Upper lobe of left lung (tissue), 6 donors: ENCODE results near the gene AASS. TPM values are rescaled to one million over a fixed set of nuclear protein-coding genes. Genes with fewer than 3 reads are reported as not detected.
"Not testable (repeated sequence)": the region's sequence is repeated elsewhere in the genome, so short reads cannot be mapped to it uniquely, and the experiment has no call there.

Experiments
- ATAC-seq, 2 donors: fragments of 200-7000 bp; cut with Tn5 transposase; one replicate each; pipeline ENCODE4 v1.9.1; 2022; ENCODE audit warnings: mild to moderate bottlenecking in 2 of 2, moderate library complexity in 2 of 2; ENCODE audit not compliant: low FRiP score in 2 of 2
- DNase-seq, 2 donors: peaks; one replicate each; pipeline ENCODE4 v3.0.0-alpha.2; 2019 to 2020
- H3K27ac ChIP-seq, 4 donors: fragments of 200-600 bp; sonication (generic); one replicate each; pipeline ENCODE4 v1.5.1; 2016 to 2019
- H3K27me3 ChIP-seq, 4 donors: fragments of 200-600 bp; sonication (generic); one replicate each; pipeline ENCODE4 v1.5.1; 2017 to 2019
- H3K36me3 ChIP-seq, 4 donors: fragments of 200-600 bp; sonication (generic); one replicate each; pipeline ENCODE4 v1.5.1; 2016 to 2019
- H3K4me1 ChIP-seq, 4 donors: fragments of 200-600 bp; sonication (generic); one replicate each; pipeline ENCODE4 v1.5.1; 2018 to 2019
- H3K4me3 ChIP-seq, 4 donors: fragments of 200-600 bp; sonication (generic); one replicate each; pipeline ENCODE4 v1.5.1; 2017 to 2019; ENCODE audit warnings: mild to moderate bottlenecking in 2 of 4, moderate library complexity in 1 of 4
- H3K9me3 ChIP-seq, 4 donors: fragments of 200-600 bp; sonication (generic); one replicate each; pipeline ENCODE4 v1.5.1; 2018 to 2019
- EP300 ChIP-seq, 4 donors: sonication (generic); formaldehyde crosslinking; IDR thresholded peaks; one replicate each; pipeline ENCODE4 v1.5.1; 2017; ENCODE audit warnings: antibody characterized with exemption in 4 of 4, control low read depth in 2 of 4
- POLR2A ChIP-seq, 4 donors: fragments of 450-650 bp; IDR thresholded peaks; one replicate each; pipeline ENCODE4 v1.5.1; 2016 to 2017; ENCODE audit warnings: antibody characterized with exemption in 4 of 4, mild to moderate bottlenecking in 2 of 4
- POLR2AphosphoS5 ChIP-seq, 2 donors: sonication (generic); formaldehyde crosslinking; IDR thresholded peaks; one replicate each; pipeline ENCODE4 v1.5.1; 2017; ENCODE audit warnings: antibody characterized with exemption in 2 of 2
- WGBS, 2 donors: methylation state at CpG; one replicate each; pipeline ENCODE4 v1.1.5; 2017 to 2018; 5-methylcytosine and 5-hydroxymethylcytosine counted together
- total RNA-seq, 6 donors: library from RNA; depleted of rRNA in 4 of 6; stranded (reverse); fragments of >200 nt in 4 of 6; gene quantifications; one replicate each; pipeline versions ENCODE4 v1.1.0 to v1.2.1, GENCODE V29; 2016 to 2021
- TF ChIP-seq, protein P1 (sequence below), 6 experiments: fragments of 450-650 bp in 4 of 6; fragments of 200-600 bp in 2 of 6; sonication (generic) in 2 of 6; IDR thresholded peaks; one replicate each; pipeline ENCODE4 v1.5.1; 2016 to 2019; ENCODE audit warnings: antibody characterized with exemption in 6 of 6
- donor health status: DM: no; HTN: no; CAD: no; lungs with moderate emphysema.
- donor health status: DM: no; HTN: yes; CAD: no; lungs with severe emphysema.

AASS gene
- total RNA-seq, 6 donors from 2014 or later: 26.3 to 122 (median 42.8) TPM

DNA sequence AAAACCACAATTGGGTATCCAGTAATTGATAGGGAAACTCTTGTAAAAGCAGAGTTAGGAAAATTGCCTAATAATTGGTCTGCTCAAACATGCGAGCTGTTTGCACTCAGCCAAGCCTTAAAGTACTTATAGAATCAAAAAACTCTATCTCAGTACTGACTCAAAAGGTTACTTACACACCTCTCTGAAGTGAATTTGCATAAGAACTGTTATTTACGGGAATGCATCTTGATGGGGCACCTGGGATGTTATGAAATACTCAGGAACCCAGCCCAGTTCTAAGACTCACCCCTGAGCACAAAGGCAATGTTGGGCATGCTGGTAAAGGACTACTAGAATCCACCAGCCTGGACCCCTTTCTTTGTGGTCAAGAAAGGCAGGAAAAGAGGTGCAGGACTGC lies 28.1 kb upstream of the AASS start:
- peak in 1 of 2 donors; percentile 29 for TF ChIP-seq POLR2AphosphoS5 (IDR thresholded peaks at IDR 0.05)
- peak in 1 of 4 donors; percentile 49 for TF ChIP-seq EP300 (IDR thresholded peaks at IDR 0.05)
- peak overlapping the region in 1 of 4 donors; percentile 43 for H3K27ac ChIP-seq
- WGBS, 2 donors: 56 to 71% methylated on average over 2 of the region's 2 CpGs

DNA sequence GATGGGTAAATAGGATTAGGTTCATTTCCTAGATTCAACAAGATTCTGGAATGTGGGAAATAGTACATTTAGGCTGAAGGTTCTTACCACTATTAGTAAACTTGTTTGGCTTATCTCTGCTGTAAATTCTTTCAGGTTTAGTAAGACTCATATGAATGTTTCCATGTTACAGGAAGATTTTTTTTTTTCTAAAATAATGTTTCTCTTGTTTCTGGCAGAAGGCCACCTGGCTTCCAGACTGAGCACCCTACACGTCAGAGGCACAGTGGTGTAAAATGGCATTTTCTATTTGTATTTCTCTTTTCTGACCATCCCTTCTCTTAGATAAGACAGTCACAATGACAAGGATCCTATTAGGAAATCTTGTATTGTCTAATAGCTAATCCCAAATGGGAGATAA lies 22.7 kb upstream of the AASS start:
- TF ChIP-seq, protein P1, sequence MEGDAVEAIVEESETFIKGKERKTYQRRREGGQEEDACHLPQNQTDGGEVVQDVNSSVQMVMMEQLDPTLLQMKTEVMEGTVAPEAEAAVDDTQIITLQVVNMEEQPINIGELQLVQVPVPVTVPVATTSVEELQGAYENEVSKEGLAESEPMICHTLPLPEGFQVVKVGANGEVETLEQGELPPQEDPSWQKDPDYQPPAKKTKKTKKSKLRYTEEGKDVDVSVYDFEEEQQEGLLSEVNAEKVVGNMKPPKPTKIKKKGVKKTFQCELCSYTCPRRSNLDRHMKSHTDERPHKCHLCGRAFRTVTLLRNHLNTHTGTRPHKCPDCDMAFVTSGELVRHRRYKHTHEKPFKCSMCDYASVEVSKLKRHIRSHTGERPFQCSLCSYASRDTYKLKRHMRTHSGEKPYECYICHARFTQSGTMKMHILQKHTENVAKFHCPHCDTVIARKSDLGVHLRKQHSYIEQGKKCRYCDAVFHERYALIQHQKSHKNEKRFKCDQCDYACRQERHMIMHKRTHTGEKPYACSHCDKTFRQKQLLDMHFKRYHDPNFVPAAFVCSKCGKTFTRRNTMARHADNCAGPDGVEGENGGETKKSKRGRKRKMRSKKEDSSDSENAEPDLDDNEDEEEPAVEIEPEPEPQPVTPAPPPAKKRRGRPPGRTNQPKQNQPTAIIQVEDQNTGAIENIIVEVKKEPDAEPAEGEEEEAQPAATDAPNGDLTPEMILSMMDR (IDR thresholded peaks at IDR 0.05): no peak
- TF ChIP-seq EP300 (IDR thresholded peaks at IDR 0.05) (no peak), POLR2A (IDR thresholded peaks at IDR 0.05) (no peak), POLR2AphosphoS5 (IDR thresholded peaks at IDR 0.05) (no peak)
- Histone ChIP-seq H3K4me3 (no peak overlapping the region), H3K27me3 (no peaks in the 10 kb centered on the region), H3K36me3 (no peaks in the 10 kb centered on the region), H3K9me3 (no peaks in the 10 kb centered on the region), H3K27ac (no peak overlapping the region), H3K4me1 (no peaks in the 10 kb centered on the region)
- DNase-seq (no peak), ATAC-seq (no peak)
- 30 to 34% methylated on average over 1 of the region's 1 CpG for WGBS, 2 donors

More for the DNA sequence above, 28.1 kb upstream of the AASS start:
- not testable (repeated sequence) for H3K4me1 ChIP-seq, ATAC-seq, H3K9me3 ChIP-seq, H3K36me3 ChIP-seq, H3K4me3 ChIP-seq, H3K27me3 ChIP-seq
- peak in 1 of 2 donors; percentile 38 for DNase-seq

DNA sequence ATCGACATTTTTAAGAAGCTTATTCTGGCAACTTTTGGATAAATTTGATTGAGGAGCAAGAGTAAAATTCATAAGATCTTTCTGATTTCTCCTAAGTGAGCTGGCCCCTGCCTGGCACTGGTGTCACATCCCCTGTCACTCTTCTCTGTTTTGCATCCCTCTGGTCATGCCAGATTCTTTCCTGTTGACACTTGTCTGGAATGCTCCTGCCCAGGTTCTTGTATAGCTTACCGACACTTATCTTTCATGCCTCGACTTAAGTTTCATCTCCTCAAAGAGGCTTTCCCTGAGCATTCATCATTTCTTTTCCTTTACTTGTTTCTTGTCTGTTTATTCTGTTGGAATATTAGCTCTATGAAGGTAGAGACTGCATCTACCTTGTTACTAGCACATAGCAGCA lies 22.2 kb upstream of the AASS start:
- ATAC-seq: no peak
- no peak for DNase-seq
- H3K4me3 ChIP-seq: no peak overlapping the region
- no peaks in the 10 kb centered on the region for H3K27me3 ChIP-seq
- no peak overlapping the region for H3K27ac ChIP-seq
- no peaks in the 10 kb centered on the region for H3K4me1 ChIP-seq
- 72 to 74% methylated on average over 3 of the region's 3 CpGs for WGBS, 2 donors
- H3K36me3 ChIP-seq: no peaks in the 10 kb centered on the region
- TF ChIP-seq, protein P1 (IDR thresholded peaks at IDR 0.05): no peak
- TF ChIP-seq POLR2AphosphoS5 (IDR thresholded peaks at IDR 0.05) (no peak), POLR2A (IDR thresholded peaks at IDR 0.05) (no peak), EP300 (IDR thresholded peaks at IDR 0.05) (no peak)
- H3K9me3 ChIP-seq: no peaks in the 10 kb centered on the region

DNA sequence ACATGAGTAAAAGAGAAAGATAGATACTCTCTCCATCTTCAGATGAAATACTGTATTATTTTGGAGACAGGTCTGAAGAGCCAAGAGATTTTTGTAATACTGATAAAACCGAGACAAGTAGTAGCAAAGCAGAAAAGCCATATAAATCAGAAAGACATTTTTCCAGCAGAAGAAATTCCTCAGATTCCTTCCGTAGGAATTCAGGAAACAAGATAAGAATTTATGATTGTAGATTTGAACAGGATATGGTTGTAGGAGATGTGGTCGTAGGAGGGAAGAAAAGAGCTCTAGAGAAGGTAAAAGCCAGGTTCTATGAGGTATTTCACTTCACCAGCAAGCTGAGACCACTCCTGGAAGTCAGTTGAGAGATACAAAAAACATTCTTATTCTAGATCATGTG lies 17.6 kb upstream of the AASS start:
- no peak for ATAC-seq

DNA sequence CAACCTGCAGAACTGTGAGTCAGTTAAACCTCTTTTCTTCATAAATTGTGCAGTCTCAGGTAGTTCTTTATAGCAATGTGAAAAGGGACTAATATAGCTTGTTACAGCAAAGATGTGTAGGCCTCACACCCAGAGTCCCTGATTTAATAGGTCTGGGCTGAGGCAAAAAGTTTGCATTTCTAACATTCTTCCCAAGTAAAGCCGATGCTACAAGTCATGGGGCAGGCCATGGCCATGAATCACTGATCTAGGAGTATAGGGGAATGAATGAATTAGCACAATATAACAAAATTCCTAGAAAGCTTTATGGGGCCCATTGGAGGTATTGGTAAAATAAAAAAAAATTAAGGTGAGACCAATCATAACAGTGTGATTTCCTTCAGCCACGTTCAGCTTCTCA lies 11.5 kb upstream of the AASS start:
- ATAC-seq (no peak), DNase-seq (no peak)
- H3K9me3 ChIP-seq: no peaks in the 10 kb centered on the region
- H3K36me3 ChIP-seq: no peaks in the 10 kb centered on the region
- no peak overlapping the region for H3K4me3 ChIP-seq
- 54 to 62% methylated on average over 2 of the region's 2 CpGs for WGBS, 2 donors
- TF ChIP-seq POLR2A (IDR thresholded peaks at IDR 0.05): no peak
- no peak for TF ChIP-seq EP300 (IDR thresholded peaks at IDR 0.05)
- TF ChIP-seq, protein P1 (IDR thresholded peaks at IDR 0.05): no peak
- TF ChIP-seq POLR2AphosphoS5 (IDR thresholded peaks at IDR 0.05): no peak
- no peaks in the 10 kb centered on the region for H3K4me1 ChIP-seq
- no peak overlapping the region for H3K27ac ChIP-seq
- no peaks in the 10 kb centered on the region for H3K27me3 ChIP-seq

More for the DNA sequence above, 17.6 kb upstream of the AASS start:
- Histone ChIP-seq H3K4me1 (no peaks in the 10 kb centered on the region), H3K9me3 (no peaks in the 10 kb centered on the region), H3K36me3 (no peaks in the 10 kb centered on the region), H3K4me3 (no peak overlapping the region), H3K27ac (no peak overlapping the region), H3K27me3 (no peaks in the 10 kb centered on the region)
- no peak for DNase-seq
- TF ChIP-seq POLR2AphosphoS5 (IDR thresholded peaks at IDR 0.05) (no peak), POLR2A (IDR thresholded peaks at IDR 0.05) (no peak), EP300 (IDR thresholded peaks at IDR 0.05) (no peak)
- TF ChIP-seq, protein P1 (IDR thresholded peaks at IDR 0.05): no peak
- WGBS, 2 donors: 23% methylated on average over 3 of the region's 3 CpGs
